Hepatocyte (in vitro differentiated cells): ENCODE measurements around the gene SV2C.

Experiments
- EZH2 ChIP-seq: fragments of 200-600 bp; sonication (generic); IDR thresholded peaks from 2 replicates; pipeline ENCODE4 v1.6.1; 2016; ENCODE audit warnings: antibody characterized with exemption, mild to moderate bottlenecking, borderline replicate concordance
- EZH2phosphoT487 ChIP-seq: fragments of 200-600 bp; sonication (generic); IDR thresholded peaks from one replicate; pipeline ENCODE4 v1.6.1; 2018; ENCODE audit warnings: antibody characterized with exemption, mild to moderate bottlenecking, low read depth, moderate library complexity; ENCODE audit not compliant: unreplicated experiment, severe bottlenecking
- TF ChIP-seq, protein P1 (sequence below): fragments of 200-600 bp; sonication (generic); IDR thresholded peaks from 2 replicates; pipeline ENCODE4 v1.5.1; 2016; ENCODE audit warnings: antibody characterized with exemption, mild to moderate bottlenecking; ENCODE audit not compliant: poor library complexity

DNA sequence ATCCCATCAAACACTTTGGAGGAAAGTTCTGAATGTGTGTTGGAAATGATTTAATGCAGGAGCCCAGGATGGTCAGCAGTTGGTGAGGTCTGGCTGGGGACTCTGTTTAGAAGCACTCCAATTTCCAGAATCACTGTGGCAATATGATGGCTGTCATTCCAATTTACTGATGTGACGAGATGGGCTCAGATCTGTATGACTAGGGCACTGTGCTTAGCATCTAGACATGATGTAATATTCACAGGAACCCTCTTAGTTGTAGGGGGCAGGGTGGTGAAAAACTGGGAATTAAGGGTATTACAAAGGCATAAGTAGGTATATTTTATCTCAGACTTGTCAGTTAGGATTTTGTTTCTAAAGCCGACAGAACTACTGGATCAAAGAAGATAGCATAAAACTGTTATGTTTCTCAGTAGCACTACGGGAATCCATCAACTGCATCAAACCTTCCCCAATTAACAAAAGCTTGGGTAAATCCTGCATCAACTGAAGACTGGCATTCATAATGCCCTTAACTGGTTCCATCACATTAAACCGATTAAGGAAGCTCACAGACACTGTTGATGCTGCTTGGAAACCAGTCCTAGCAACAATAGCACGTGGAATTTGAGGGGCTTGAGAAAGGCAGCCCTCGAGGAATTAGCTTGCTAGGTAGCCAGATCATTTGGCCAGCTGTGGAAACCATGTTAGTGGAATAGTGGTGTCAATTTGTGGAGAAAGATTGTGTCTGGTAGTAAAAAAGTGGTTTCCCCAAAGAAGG is 86.1 kb downstream of the SV2C start:
- TF ChIP-seq, protein P1, sequence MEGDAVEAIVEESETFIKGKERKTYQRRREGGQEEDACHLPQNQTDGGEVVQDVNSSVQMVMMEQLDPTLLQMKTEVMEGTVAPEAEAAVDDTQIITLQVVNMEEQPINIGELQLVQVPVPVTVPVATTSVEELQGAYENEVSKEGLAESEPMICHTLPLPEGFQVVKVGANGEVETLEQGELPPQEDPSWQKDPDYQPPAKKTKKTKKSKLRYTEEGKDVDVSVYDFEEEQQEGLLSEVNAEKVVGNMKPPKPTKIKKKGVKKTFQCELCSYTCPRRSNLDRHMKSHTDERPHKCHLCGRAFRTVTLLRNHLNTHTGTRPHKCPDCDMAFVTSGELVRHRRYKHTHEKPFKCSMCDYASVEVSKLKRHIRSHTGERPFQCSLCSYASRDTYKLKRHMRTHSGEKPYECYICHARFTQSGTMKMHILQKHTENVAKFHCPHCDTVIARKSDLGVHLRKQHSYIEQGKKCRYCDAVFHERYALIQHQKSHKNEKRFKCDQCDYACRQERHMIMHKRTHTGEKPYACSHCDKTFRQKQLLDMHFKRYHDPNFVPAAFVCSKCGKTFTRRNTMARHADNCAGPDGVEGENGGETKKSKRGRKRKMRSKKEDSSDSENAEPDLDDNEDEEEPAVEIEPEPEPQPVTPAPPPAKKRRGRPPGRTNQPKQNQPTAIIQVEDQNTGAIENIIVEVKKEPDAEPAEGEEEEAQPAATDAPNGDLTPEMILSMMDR, result no peak
- no peak for TF ChIP-seq EZH2phosphoT487
- no peak for TF ChIP-seq EZH2
